Activated CD4-positive, alpha-beta T cell treated with anti-CD3 and anti-CD28 coated beads, Interleukin-2, amount 10 ng/mL, durations not matched to agents 24 days and 14 days (primary cell): ENCODE data around the gene ABCA1. TPM values are rescaled to one million over a fixed set of nuclear protein-coding genes. Genes with fewer than 3 reads are reported as not detected.
"Not testable (repeated sequence)": the region's sequence is repeated elsewhere in the genome, so short reads cannot be mapped to it uniquely, and the experiment has no call there.

Experiments
- DNase-seq: peaks from one replicate; pipeline ENCODE4 v3.0.0; 2022
- H3K27ac Mint-ChIP-seq: one replicate; pipeline ENCODE4 v1.8.0; 2022; ENCODE audit warnings: mild to moderate bottlenecking, mixed read lengths
- H3K27me3 Mint-ChIP-seq: one replicate; pipeline ENCODE4 v1.8.0; 2022; ENCODE audit warnings: mixed read lengths
- H3K36me3 Mint-ChIP-seq: one replicate; pipeline ENCODE4 v1.8.0; 2022; ENCODE audit warnings: low read depth, mild to moderate bottlenecking, mixed read lengths
- H3K4me1 Mint-ChIP-seq: one replicate; pipeline ENCODE4 v1.8.0; 2021; ENCODE audit warnings: mixed read lengths
- H3K4me3 Mint-ChIP-seq: one replicate; pipeline ENCODE4 v1.8.0; 2022; ENCODE audit warnings: mild to moderate bottlenecking, moderate library complexity, mixed read lengths
- H3K9me3 Mint-ChIP-seq: one replicate; pipeline ENCODE4 v1.8.0; 2021; ENCODE audit warnings: mixed read lengths
- intact Hi-C: fragments of 100-400 bp; cut with micrococcal nuclease; formaldehyde crosslinking; loops from one replicate; pipeline ENCODE4 v1.15.1; 2023
- total RNA-seq: library from RNA; stranded (reverse); gene quantifications from 2 replicates; pipeline ENCODE4 v1.2.3, GENCODE V29; 2022

The ABCA1 gene
- total RNA-seq, 1 donor from 2014 or later: 0.56 TPM

GRCh38 chr9:104907278-104907951 lies 20.5 kb downstream of the ABCA1 start:
- intact Hi-C loops: no loop called here
- Mint-ChIP-seq H3K4me1 (no peaks in the 10 kb centered on the region), H3K36me3 (no peaks in the 10 kb centered on the region), H3K27ac (no peak overlapping the region), H3K4me3 (no peak overlapping the region), H3K27me3 (peaks cover 4% of the 10 kb centered on the region), H3K9me3 (no peaks in the 10 kb centered on the region)
- DNase-seq: no peak

GRCh38 chr9:104906441-104907277 lies 21.3 kb downstream of the ABCA1 start:
- Mint-ChIP-seq H3K4me1 (no peaks in the 10 kb centered on the region), H3K4me3 (no peak overlapping the region), H3K27me3 (peaks cover 4% of the 10 kb centered on the region), H3K36me3 (no peaks in the 10 kb centered on the region), H3K27ac (no peak overlapping the region), H3K9me3 (no peaks in the 10 kb centered on the region)
- DNase-seq: no peak
- intact Hi-C loops: no loop called here

GRCh38 chr9:104905931-104906330 lies 22.0 kb downstream of the ABCA1 start:
- intact Hi-C loops: no loop called here
- Mint-ChIP-seq H3K27me3 (peaks cover 4% of the 10 kb centered on the region), H3K4me1 (no peaks in the 10 kb centered on the region), H3K27ac (no peak overlapping the region), H3K9me3 (no peaks in the 10 kb centered on the region), H3K36me3 (no peaks in the 10 kb centered on the region), H3K4me3 (no peak overlapping the region)
- no peak for DNase-seq

- peaks cover 3% of the 10 kb centered on the region for H3K27me3 Mint-ChIP-seq
- no peaks in the 10 kb centered on the region for H3K9me3 Mint-ChIP-seq
- DNase-seq: no peak
- intact Hi-C loops: no loop called here
- no peak overlapping the region for H3K4me3 Mint-ChIP-seq
- H3K36me3 Mint-ChIP-seq: no peaks in the 10 kb centered on the region
- H3K27ac Mint-ChIP-seq: no peak overlapping the region
- no peaks in the 10 kb centered on the region for H3K4me1 Mint-ChIP-seq
Observed at GRCh38 chr9:104905153-104905901, 22.6 kb downstream of the ABCA1 start.

- intact Hi-C loops: no loop called here
- H3K36me3 Mint-ChIP-seq: no peaks in the 10 kb centered on the region
- no peak for DNase-seq
- H3K27ac Mint-ChIP-seq: no peak overlapping the region
- H3K4me1 Mint-ChIP-seq: no peaks in the 10 kb centered on the region
- no peaks in the 10 kb centered on the region for H3K27me3 Mint-ChIP-seq
- H3K9me3 Mint-ChIP-seq: no peaks in the 10 kb centered on the region
- no peak overlapping the region for H3K4me3 Mint-ChIP-seq
Observed at GRCh38 chr9:104903609-104904008, 24.3 kb downstream of the ABCA1 start.

- H3K27ac Mint-ChIP-seq: no peak overlapping the region
- intact Hi-C loops: no loop called here
- H3K27me3 Mint-ChIP-seq: no peaks in the 10 kb centered on the region
- no peaks in the 10 kb centered on the region for H3K4me1 Mint-ChIP-seq
- H3K36me3 Mint-ChIP-seq: no peaks in the 10 kb centered on the region
- H3K9me3 Mint-ChIP-seq: no peaks in the 10 kb centered on the region
- H3K4me3 Mint-ChIP-seq: no peak overlapping the region
- DNase-seq: no peak
Observed at GRCh38 chr9:104900871-104901270, 27.1 kb downstream of the ABCA1 start.

- intact Hi-C loops: no loop called here
- no peaks in the 10 kb centered on the region for H3K36me3 Mint-ChIP-seq
- no peak overlapping the region for H3K27ac Mint-ChIP-seq
- no peak for DNase-seq
- H3K4me1 Mint-ChIP-seq: no peaks in the 10 kb centered on the region
- H3K9me3 Mint-ChIP-seq: no peaks in the 10 kb centered on the region
- H3K4me3 Mint-ChIP-seq: no peak overlapping the region
- no peaks in the 10 kb centered on the region for H3K27me3 Mint-ChIP-seq
Observed at GRCh38 chr9:104900324-104900723, 27.6 kb downstream of the ABCA1 start.

GRCh38 chr9:104899759-104900247 lies 28.2 kb downstream of the ABCA1 start:
- Mint-ChIP-seq H3K36me3 (no peaks in the 10 kb centered on the region), H3K4me1 (no peaks in the 10 kb centered on the region), H3K4me3 (no peak overlapping the region), H3K9me3 (no peaks in the 10 kb centered on the region), H3K27ac (no peak overlapping the region), H3K27me3 (no peaks in the 10 kb centered on the region)
- DNase-seq: no peak
- intact Hi-C loops: no loop called here

- H3K27ac Mint-ChIP-seq, H3K4me3 Mint-ChIP-seq, H3K9me3 Mint-ChIP-seq, H3K4me1 Mint-ChIP-seq, H3K36me3 Mint-ChIP-seq, DNase-seq, intact Hi-C loops, H3K27me3 Mint-ChIP-seq: not testable (repeated sequence)
Observed at GRCh38 chr9:104898376-104898775, 29.6 kb downstream of the ABCA1 start.

GRCh38 chr9:104896131-104896530 lies 31.8 kb downstream of the ABCA1 start:
- Mint-ChIP-seq H3K9me3 (no peaks in the 10 kb centered on the region), H3K4me1 (no peaks in the 10 kb centered on the region), H3K4me3 (no peak overlapping the region), H3K36me3 (no peaks in the 10 kb centered on the region), H3K27ac (no peak overlapping the region), H3K27me3 (no peaks in the 10 kb centered on the region)
- intact Hi-C loops: no loop called here
- DNase-seq: no peak

- Mint-ChIP-seq H3K27me3 (no peaks in the 10 kb centered on the region), H3K36me3 (no peaks in the 10 kb centered on the region), H3K4me3 (no peak overlapping the region), H3K4me1 (no peaks in the 10 kb centered on the region), H3K27ac (no peak overlapping the region), H3K9me3 (no peaks in the 10 kb centered on the region)
- intact Hi-C loops: no loop called here
- DNase-seq: no peak
Observed at GRCh38 chr9:104895572-104895971, 32.4 kb downstream of the ABCA1 start.

GRCh38 chr9:104892701-104893100 lies 35.3 kb downstream of the ABCA1 start:
- intact Hi-C loops: no loop called here
- no peaks in the 10 kb centered on the region for H3K9me3 Mint-ChIP-seq

GRCh38 chr9:104890433-104890770 lies 37.6 kb downstream of the ABCA1 start:
- intact Hi-C loops: no loop called here
- no peak for DNase-seq
- Mint-ChIP-seq H3K27me3 (no peaks in the 10 kb centered on the region), H3K36me3 (no peaks in the 10 kb centered on the region), H3K4me1 (no peaks in the 10 kb centered on the region), H3K9me3 (no peaks in the 10 kb centered on the region), H3K27ac (no peak overlapping the region), H3K4me3 (no peak overlapping the region)

More at GRCh38 chr9:104892701-104893100, 35.3 kb downstream of the ABCA1 start:
- no peaks in the 10 kb centered on the region for H3K36me3 Mint-ChIP-seq
- no peaks in the 10 kb centered on the region for H3K4me1 Mint-ChIP-seq
- H3K27me3 Mint-ChIP-seq: no peaks in the 10 kb centered on the region
- no peak for DNase-seq
- H3K4me3 Mint-ChIP-seq: no peak overlapping the region
- no peak overlapping the region for H3K27ac Mint-ChIP-seq
